Hippocampal formation (tissue), 2 donors: ENCODE data around the gene AKT1.
"Not testable (repeated sequence)": the region's sequence is repeated elsewhere in the genome, so short reads cannot be mapped to it uniquely, and the experiment has no call there.

Source experiments
- DNase-seq, 2 donors: peaks; one replicate each; lab custom pipeline; 2025; lab: John Stamatoyannopoulos, UW

AKT1 gene

DNA sequence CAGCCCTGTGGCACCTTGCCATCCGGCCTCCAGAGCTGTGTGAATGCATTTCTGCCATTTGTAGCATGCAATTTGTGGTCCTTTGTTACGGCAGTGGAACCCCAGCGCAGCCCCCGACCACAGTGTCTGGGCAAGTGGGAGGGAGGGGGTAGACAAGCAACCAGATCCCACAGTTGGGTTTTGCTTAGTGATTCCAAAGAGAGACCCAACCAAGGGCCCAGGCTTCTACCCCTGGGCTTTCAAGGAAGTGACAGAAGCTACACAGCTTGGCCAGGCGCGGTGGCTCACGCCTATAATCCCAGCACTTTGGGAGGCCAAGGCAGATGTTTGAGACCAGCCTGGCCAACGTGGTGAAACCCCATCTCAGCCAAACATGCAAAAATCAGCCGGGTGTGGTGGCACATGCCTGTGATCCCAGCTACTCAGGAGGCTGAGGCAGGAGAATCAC, 23.2 kb upstream of the AKT1 start:
- no peak for DNase-seq

DNA sequence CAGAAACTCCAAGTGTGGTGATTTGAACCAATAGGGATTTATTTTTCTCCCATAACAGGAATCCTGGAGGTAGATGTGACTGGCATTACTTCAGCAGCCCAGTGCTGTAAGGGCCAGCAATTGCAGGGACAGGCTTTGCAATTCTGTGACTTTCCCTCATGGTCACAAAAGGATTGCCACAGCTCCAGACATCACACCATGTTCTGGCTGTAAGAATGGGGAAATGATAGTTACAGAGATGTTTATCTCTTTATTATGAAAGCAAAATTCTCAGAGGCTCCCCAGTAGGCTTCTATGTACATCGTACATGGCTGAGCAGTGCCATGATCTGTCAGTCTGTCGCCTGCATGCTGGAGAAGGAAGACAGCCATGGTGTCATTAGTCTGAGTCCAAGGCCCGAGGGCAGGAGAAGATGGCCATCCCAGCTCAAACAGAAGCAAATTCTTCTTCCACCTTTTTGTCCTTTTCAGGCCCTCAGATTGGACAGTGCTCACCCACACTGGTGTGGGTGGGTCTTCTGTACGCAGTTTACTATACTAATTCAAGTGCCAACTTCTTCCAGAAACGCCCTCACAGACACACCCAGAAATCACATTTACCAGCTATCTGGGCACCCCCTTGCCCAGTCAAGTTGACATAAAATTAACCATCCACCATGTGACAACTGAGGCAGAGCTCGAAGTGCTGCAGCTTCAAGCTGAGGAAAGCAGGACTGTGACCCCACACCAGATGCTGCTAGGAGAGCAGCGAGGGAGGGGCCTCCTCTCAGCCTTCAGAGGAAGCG, 22.6 kb upstream of the AKT1 start:
- no peak for DNase-seq

DNA sequence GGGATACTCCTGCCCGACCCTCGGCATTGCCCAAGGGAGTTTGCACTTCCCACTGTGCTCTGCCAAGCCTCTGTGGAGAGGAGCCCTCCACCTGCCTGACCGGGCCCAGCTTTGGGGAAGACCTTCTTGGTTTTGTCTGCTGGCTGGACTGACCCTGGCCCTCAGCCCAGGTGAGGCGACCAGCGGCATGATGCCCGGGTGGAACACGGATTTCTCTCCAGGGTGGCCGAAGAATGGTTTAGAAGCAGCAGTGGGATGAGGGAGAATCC, 21.0 kb upstream of the AKT1 start:
- no peak for DNase-seq

- DNase-seq: not testable (repeated sequence)
These were observed 19.2 kb upstream of the AKT1 start for GRCh38 chr14:104814701-104815100.

GRCh38 chr14:104813286-104813685, 17.7 kb upstream of the AKT1 start:
- no peak for DNase-seq

- no peak for DNase-seq
These were observed 14.8 kb upstream of the AKT1 start for GRCh38 chr14:104810316-104810715.

GRCh38 chr14:104808456-104808855, 12.9 kb upstream of the AKT1 start:
- DNase-seq: no peak

GRCh38 chr14:104806625-104807465, 11.3 kb upstream of the AKT1 start:
- DNase-seq: no peak

DNA sequence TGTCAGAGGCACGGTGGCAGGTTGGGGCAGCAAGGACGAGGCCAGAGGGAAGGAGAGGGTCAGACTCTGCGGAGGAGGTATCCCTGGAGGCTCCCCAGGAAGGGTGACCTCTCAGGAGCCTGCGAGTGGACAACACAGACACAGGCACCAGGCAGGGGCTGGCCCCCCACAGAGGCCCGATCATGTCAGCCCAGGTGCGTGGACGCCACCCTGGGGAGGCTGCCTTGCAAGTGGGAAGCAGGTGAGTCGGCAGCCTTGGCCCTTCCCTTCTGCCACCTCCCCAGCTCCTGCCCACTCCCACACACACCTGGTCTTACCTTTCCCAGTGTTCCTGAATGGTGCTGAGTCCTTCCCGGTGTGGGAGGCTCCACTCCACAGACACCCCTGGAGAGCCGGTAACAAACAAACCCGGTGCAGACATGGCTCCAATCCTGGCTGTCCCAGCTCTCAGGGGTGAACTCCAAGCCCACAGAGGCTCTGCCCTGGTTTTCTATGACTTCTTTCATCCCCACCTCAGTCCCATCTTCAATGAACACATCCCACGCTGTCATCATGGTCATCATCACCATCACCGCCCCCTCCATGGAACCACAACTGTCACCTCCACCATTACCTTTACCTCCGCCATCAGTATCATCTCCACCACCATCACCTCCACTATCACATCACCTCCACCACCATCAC, 10.5 kb upstream of the AKT1 start:
- DNase-seq: no peak

- no peak for DNase-seq
These were observed 9.8 kb upstream of the AKT1 start for GRCh38 chr14:104805326-104805678.

DNA sequence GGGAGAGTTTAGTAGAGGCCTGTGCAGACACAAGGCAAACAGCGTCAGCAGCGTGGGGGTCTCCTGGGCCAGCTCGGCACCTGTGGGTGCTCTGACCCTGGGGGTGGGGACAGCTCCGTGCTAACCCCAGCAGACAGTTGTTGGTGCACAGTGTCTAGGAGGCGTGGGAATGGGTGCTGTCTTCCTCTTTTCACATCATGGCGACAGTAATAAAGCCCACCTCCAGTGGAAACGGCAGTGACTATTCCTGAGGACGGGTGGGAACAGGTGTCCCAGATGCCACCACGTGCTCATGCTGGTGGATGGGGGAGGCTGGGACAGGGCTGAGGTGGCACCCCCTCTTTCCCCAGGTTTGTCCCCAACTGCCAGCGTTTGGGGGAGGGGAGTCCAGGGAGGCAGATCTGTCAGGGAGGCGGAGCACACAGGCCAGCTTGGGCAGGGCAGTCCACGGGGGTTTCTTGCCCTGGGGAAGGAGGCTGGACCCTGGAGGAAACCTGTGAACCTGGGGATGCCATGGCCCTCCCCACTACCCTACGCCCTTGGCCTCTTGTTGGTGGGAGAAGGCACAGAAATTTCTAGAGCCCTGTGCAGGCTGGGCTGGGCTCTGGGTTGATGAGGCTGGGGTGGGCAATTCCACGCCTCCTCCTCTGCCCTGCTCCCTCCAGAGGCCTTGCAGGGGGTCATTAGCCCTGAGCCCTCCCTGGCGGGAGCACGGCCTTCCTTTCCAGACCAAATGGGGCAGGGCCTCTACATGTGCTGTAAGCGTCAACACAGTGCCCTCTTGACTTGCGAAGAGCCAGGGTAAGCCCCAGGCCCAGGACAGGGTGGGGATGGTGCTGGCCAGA, 9.2 kb upstream of the AKT1 start:
- no peak for DNase-seq

DNA sequence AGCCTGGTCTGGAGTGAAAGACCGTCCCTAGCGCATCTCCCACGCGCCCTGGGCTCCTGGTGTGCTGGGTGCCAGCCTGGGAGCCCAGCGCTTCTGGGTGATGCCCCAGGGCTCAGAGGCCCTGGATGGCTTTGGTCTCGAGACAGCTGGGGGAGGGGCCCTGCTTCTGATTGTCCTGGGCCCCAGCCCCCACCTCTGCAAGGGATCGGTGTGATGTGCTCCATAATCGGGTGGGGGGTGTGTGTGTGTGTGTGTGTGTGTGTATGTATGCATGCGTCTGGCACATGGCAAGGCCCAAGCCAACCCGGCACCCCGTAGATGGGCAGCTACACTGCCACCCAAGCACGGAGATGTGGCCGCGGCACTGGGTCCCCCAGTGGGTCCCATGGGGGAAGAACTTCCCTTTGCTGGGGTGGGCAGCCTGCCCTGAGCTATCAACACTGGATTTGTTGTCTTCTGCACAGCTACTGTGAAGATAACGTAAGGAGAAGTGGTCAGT, 8.4 kb upstream of the AKT1 start:
- DNase-seq: no peak

DNA sequence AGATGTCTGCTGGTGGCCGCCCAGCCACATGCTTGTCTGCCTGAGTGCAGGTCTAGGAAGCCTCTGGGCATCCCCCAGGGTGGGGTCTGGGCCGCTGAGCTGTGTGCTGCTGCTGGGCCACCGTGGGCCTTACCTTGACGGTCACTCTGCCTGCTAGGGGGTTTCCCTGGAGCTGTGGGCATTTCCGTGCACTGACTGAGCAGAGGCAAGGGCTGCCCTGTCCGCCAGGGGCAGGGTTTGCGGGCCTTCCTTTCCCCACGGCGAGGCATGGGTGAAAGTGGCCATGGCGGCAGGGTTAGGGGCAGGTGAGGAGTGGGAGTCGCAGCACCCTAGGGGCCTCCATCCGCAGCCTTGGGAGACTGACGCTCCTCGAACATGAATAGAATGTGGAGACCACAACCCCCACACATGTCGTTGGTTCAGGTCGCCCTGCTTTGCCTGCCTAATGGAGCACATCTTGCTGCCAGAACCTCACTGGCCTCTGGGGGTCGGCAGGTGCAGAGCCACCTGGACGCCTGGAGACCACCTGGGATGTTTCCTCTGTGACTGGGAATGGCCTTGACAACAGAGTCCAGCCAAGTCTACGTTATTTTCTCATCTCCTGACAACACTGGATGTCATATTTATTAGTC, 7.8 kb upstream of the AKT1 start:
- no peak for DNase-seq

GRCh38 chr14:104802394-104803184, 7.0 kb upstream of the AKT1 start:
- DNase-seq: no peak

GRCh38 chr14:104801520-104802393, 6.2 kb upstream of the AKT1 start:
- no peak for DNase-seq

DNA sequence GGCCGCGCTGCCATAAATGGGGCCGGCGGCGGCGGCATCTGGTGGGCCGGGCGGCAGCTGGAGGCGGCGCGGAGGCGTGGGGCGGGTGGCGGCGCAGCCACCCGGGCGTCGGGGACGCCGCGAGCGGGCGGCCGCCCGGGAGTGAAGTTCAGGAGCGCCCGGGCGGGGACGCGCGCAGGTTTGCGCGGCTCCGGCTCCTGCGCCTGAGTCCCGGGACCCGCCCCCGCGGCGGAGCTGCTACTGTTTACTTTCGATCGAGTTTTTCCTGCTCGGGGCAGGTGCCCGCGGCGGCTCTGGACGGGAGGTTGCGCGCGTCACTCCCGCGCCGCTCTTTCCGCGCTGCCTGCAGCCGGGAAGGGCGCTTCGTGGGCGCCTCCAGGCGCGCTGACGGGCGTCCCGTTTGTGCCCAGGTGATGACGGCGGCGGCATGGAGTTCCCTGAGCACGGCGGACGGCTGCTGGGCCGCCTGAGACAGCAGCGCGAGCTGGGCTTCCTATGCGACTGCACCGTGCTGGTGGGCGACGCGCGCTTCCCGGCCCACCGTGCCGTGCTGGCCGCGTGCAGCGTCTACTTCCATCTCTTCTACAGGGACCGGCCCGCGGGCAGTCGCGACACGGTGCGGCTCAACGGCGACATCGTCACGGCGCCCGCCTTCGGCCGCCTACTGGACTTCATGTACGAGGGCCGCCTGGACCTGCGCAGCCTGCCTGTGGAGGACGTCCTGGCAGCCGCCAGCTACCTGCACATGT, 5.4 kb upstream of the AKT1 start, which contains the start of gene ZBTB42:
Gene ZBTB42 (plus strand): TSS at position 331 of the 749 bp plus-strand sequence. CDS start 97 bp downstream, at position 428.
- DNase-seq: no peak

GRCh38 chr14:104800015-104800770, 4.6 kb upstream of the AKT1 start:
- DNase-seq: peak; percentile 40 to 43
